ENCODE measurements around the gene OR52E2. TPM values are rescaled to one million over a fixed set of nuclear protein-coding genes. Genes with fewer than 3 reads are reported as not detected.

OR52E2 gene
- not detected in 2 replicates for total RNA-seq (ENCODE audit: low replicate concordance)

- Mint-ChIP-seq H3K4me3 (no peak within 1 kb of the TSS), H3K27me3 (ENCODE audit: insufficient read depth, low read depth) (no peaks in the 10 kb centered on the region), H3K4me1 (no peaks in the 10 kb centered on the region), H3K9me3 (no peaks in the 10 kb centered on the region), H3K27ac (no peak within 1 kb of the TSS), H3K36me3 (no peaks in the 10 kb centered on the region)
- H3K36me3 ChIP-seq: no peaks in the 10 kb centered on the region
- no peak within 1 kb of the TSS for H2AFZ ChIP-seq (replicated peaks)
- no peaks in the 10 kb centered on the region for H3F3A ChIP-seq (ENCODE audit: low read depth)
- no peak within 1 kb of the TSS for H3K4me3 ChIP-seq
- no peaks in the 10 kb centered on the region for H3K27me3 ChIP-seq
- H3K9ac ChIP-seq: no peak within 1 kb of the TSS
- H3K9me3 ChIP-seq (ENCODE audit: low read depth): no peaks in the 10 kb centered on the region
- H4K20me1 ChIP-seq (ENCODE audit: low read depth): no peaks in the 10 kb centered on the region
- H3K4me2 ChIP-seq: no peak within 1 kb of the TSS
- no peaks in the 10 kb centered on the region for H3K4me1 ChIP-seq
- no peak within 1 kb of the TSS for H3K27ac ChIP-seq
- no peak for TF ChIP-seq CTCF (IDR thresholded peaks at IDR 0.05)
- no peak for TF ChIP-seq EZH2phosphoT487 (IDR thresholded peaks at IDR 0.05)
- TF ChIP-seq EZH2 (IDR thresholded peaks at IDR 0.05): no peak
- H3K79me2 ChIP-seq (ENCODE audit: low read depth): no peaks in the 10 kb centered on the region
- DNase-seq (ENCODE audit: low spot score): no peak
These were observed at the start of gene OR52E2 for GRCh38 chr11:5059391-5059790. Gene OR52E2 (minus strand): TSS chr11:5059627. CDS start chr11:5059627, 0 bp downstream.

DNA sequence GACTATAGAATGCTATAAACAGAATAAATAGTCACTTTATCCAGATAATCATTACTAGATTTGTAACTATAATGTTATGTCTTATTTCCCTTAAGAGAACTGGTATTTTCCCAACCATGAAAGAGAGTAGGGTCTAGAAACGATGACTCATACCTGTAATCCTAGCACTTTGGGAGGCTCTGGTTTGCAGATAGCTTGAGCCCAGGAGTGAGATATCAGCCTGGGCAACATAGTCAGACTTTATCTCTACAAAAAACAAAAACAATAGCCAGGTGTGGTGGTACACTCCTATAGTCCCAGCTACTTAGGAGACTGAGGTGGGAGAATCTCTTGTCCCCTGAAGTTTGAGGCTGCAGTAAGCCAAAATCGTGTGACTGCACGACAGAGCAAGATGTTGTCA is 47.9 kb upstream of the OR52E2 start:
- Mint-ChIP-seq H3K27ac (no peak overlapping the region), H3K27me3 (ENCODE audit: insufficient read depth, low read depth) (peaks cover under 1% of the 10 kb centered on the region), H3K4me3 (no peak overlapping the region), H3K4me1 (peaks cover 4% of the 10 kb centered on the region), H3K36me3 (no peaks in the 10 kb centered on the region), H3K9me3 (no peaks in the 10 kb centered on the region)
- H3K79me2 ChIP-seq (ENCODE audit: low read depth): no peaks in the 10 kb centered on the region
- no peak for DNase-seq (ENCODE audit: low spot score)
- H3K4me2 ChIP-seq: no peak overlapping the region
- no peaks in the 10 kb centered on the region for H3K9me3 ChIP-seq (ENCODE audit: low read depth)
- no peak overlapping the region for H3K27ac ChIP-seq
- H3K4me3 ChIP-seq: no peak overlapping the region
- no peaks in the 10 kb centered on the region for H3K27me3 ChIP-seq
- no peak overlapping the region for H2AFZ ChIP-seq (replicated peaks)
- TF ChIP-seq EZH2phosphoT487 (IDR thresholded peaks at IDR 0.05) (no peak), EZH2 (IDR thresholded peaks at IDR 0.05) (no peak), CTCF (IDR thresholded peaks at IDR 0.05) (no peak)
- H4K20me1 ChIP-seq (ENCODE audit: low read depth): no peaks in the 10 kb centered on the region
- H3F3A ChIP-seq (ENCODE audit: low read depth): no peaks in the 10 kb centered on the region
- H3K9ac ChIP-seq: no peak overlapping the region
- H3K4me1 ChIP-seq: no peaks in the 10 kb centered on the region
- H3K36me3 ChIP-seq: no peaks in the 10 kb centered on the region

GRCh38 chr11:5103066-5103465 is 43.6 kb upstream of the OR52E2 start:
- H3K4me2 ChIP-seq: no peak overlapping the region
- no peak overlapping the region for H3K9ac ChIP-seq
- TF ChIP-seq CTCF (IDR thresholded peaks at IDR 0.05): no peak
- no peak for TF ChIP-seq EZH2 (IDR thresholded peaks at IDR 0.05)
- no peak for TF ChIP-seq EZH2phosphoT487 (IDR thresholded peaks at IDR 0.05)
- no peak overlapping the region for H3K27ac ChIP-seq
- Mint-ChIP-seq H3K36me3 (no peaks in the 10 kb centered on the region), H3K4me1 (peaks cover 7% of the 10 kb centered on the region), H3K27me3 (ENCODE audit: insufficient read depth, low read depth) (peaks cover 2% of the 10 kb centered on the region), H3K9me3 (no peaks in the 10 kb centered on the region), H3K4me3 (no peak overlapping the region), H3K27ac (no peak overlapping the region)
- no peak overlapping the region for H3K4me3 ChIP-seq
- no peaks in the 10 kb centered on the region for H3F3A ChIP-seq (ENCODE audit: low read depth)
- no peaks in the 10 kb centered on the region for H4K20me1 ChIP-seq (ENCODE audit: low read depth)
- no peak for DNase-seq (ENCODE audit: low spot score)
- H3K79me2 ChIP-seq (ENCODE audit: low read depth): no peaks in the 10 kb centered on the region
- no peak overlapping the region for H2AFZ ChIP-seq (replicated peaks)
- H3K9me3 ChIP-seq (ENCODE audit: low read depth): no peaks in the 10 kb centered on the region
- H3K27me3 ChIP-seq: no peaks in the 10 kb centered on the region
- no peaks in the 10 kb centered on the region for H3K4me1 ChIP-seq
- H3K36me3 ChIP-seq: no peaks in the 10 kb centered on the region
